ENCODE results near the gene FARS2.

FARS2 gene

GRCh38 chr6:5517796-5518195, 256.5 kb downstream of the FARS2 start:
- TF ChIP-seq FOXA1 (IDR thresholded peaks at IDR 0.05) = no peak
- TF ChIP-seq NFRKB (IDR thresholded peaks at IDR 0.05) = no peak
- TF ChIP-seq TARDBP (IDR thresholded peaks at IDR 0.05) = no peak
- TF ChIP-seq ELF4 (IDR thresholded peaks at IDR 0.05) = no peak
- TF ChIP-seq PKNOX1 (IDR thresholded peaks at IDR 0.05) = no peak
- ChIA-PET CTCF (no interaction called here), POLR2A (no interaction called here)
- no peak for DNase-seq (ENCODE audit: extremely low spot score)

DNA sequence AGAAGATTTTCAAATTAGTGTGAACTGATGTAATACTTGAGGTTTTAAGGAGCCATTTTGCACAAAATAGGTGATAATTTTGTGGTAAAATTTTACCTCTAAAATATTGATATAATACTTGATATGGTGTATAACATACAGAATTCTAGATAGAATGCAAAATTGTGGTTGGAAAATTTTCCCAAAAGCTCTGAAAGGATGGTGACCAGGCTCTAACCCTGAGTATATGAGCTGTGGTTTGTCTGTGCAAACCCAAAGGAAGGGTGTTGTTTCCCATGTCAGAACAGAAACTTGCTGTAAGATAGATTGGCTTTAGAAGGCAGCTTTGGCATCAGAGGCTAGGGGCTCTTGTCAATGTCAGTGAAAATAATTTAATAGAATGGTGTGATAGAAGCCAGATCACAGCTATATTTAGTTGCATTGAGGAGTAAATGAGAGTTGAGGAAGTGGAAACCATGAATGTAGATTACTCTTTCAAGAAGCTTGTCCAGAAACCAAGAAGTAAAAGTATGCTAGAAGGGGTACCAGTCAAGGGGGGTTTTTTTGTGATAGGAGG, 257.7 kb downstream of the FARS2 start:
- no peak for TF ChIP-seq HDGF (IDR thresholded peaks at IDR 0.05; ENCODE audit: borderline replicate concordance)
- TF ChIP-seq FOXA1 (IDR thresholded peaks at IDR 0.05) = no peak
- TF ChIP-seq FOXK2 (IDR thresholded peaks at IDR 0.05) = no peak
- TF ChIP-seq L3MBTL2 (conservative IDR thresholded peaks at IDR 0.05) = no peak
- no peak for TF ChIP-seq NFRKB (IDR thresholded peaks at IDR 0.05)
- TF ChIP-seq PKNOX1 (IDR thresholded peaks at IDR 0.05) = no peak
- no peak for TF ChIP-seq SP1 (IDR thresholded peaks at IDR 0.05)
- no peak for TF ChIP-seq FOXM1 (IDR thresholded peaks at IDR 0.05; ENCODE audit: borderline replicate concordance)
- no peak for TF ChIP-seq ZNF384 (IDR thresholded peaks at IDR 0.05)
- TF ChIP-seq ELF4 (IDR thresholded peaks at IDR 0.05) = no peak
- TF ChIP-seq SUZ12 (IDR thresholded peaks at IDR 0.05) = no peak
- no peak for TF ChIP-seq BHLHE40 (IDR thresholded peaks at IDR 0.05; ENCODE audit: borderline replicate concordance)
- CTCF ChIA-PET = no interaction called here
- DNase-seq (ENCODE audit: extremely low spot score) = no peak
- POLR2A ChIA-PET = no interaction called here

- no peak for DNase-seq (ENCODE audit: extremely low spot score)
- POLR2A ChIA-PET = no interaction called here
- TF ChIP-seq PKNOX1 (IDR thresholded peaks at IDR 0.05) = no peak
- no peak for TF ChIP-seq FOXM1 (IDR thresholded peaks at IDR 0.05; ENCODE audit: borderline replicate concordance)
- no peak for TF ChIP-seq L3MBTL2 (conservative IDR thresholded peaks at IDR 0.05)
- TF ChIP-seq ELF4 (IDR thresholded peaks at IDR 0.05) = no peak
- no peak for TF ChIP-seq FOXK2 (IDR thresholded peaks at IDR 0.05)
- TF ChIP-seq LEF1 (IDR thresholded peaks at IDR 0.05; ENCODE audit: borderline replicate concordance) = no peak
- TF ChIP-seq SUZ12 (IDR thresholded peaks at IDR 0.05) = no peak
- no peak for TF ChIP-seq HDGF (IDR thresholded peaks at IDR 0.05; ENCODE audit: borderline replicate concordance)
- no peak for TF ChIP-seq ZNF384 (IDR thresholded peaks at IDR 0.05)
- no peak for TF ChIP-seq BHLHE40 (IDR thresholded peaks at IDR 0.05; ENCODE audit: borderline replicate concordance)
- TF ChIP-seq SP1 (IDR thresholded peaks at IDR 0.05) = no peak
- TF ChIP-seq CTBP1 (IDR thresholded peaks at IDR 0.05; ENCODE audit: borderline replicate concordance) = no peak
- TF ChIP-seq NFRKB (IDR thresholded peaks at IDR 0.05) = no peak
- no peak for TF ChIP-seq FOXA1 (IDR thresholded peaks at IDR 0.05)
- TF ChIP-seq ARNT (IDR thresholded peaks at IDR 0.05) = no peak
- no peak for TF ChIP-seq TARDBP (IDR thresholded peaks at IDR 0.05)
- CTCF ChIA-PET = interaction anchor here (1.4 kb wide), 1 partner anchor 50 kb away, joined by 3 read pairs; no protein-coding TSS in a partner anchor
Measured at GRCh38 chr6:5520796-5521195, 259.5 kb downstream of the FARS2 start.

DNA sequence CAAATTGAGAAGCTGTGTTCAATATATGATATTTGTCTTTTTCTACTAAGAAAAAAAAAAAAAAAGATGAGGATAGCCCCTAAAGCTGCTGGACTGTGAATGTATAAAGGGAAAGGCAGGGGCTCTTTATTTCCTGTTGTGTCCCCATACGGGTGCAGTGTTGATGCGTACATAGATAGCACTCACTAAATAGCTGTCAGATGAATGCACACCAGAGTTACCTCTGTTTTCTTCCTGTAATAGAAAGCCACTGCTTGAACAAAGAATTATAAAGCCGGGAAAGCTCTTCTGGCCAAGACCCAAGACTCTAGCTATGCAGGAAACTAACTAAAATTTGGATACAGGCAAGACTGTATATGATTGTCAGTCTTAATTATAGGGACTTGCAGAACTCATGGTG, 260.0 kb downstream of the FARS2 start:
- CTCF ChIA-PET = interaction anchor here (1.4 kb wide), 1 partner anchor 50 kb away, joined by 3 read pairs; no protein-coding TSS in a partner anchor
- POLR2A ChIA-PET = no interaction called here
- no peak for TF ChIP-seq TARDBP (IDR thresholded peaks at IDR 0.05)
- no peak for TF ChIP-seq PKNOX1 (IDR thresholded peaks at IDR 0.05)
- TF ChIP-seq NFRKB (IDR thresholded peaks at IDR 0.05) = no peak
- TF ChIP-seq ARNT (IDR thresholded peaks at IDR 0.05) = no peak
- no peak for TF ChIP-seq BHLHE40 (IDR thresholded peaks at IDR 0.05; ENCODE audit: borderline replicate concordance)
- no peak for TF ChIP-seq ZNF384 (IDR thresholded peaks at IDR 0.05)
- TF ChIP-seq SP1 (IDR thresholded peaks at IDR 0.05) = no peak
- no peak for TF ChIP-seq LEF1 (IDR thresholded peaks at IDR 0.05; ENCODE audit: borderline replicate concordance)
- DNase-seq (ENCODE audit: extremely low spot score) = no peak

GRCh38 chr6:5522147-5522546, 260.8 kb downstream of the FARS2 start:
- no peak for TF ChIP-seq TARDBP (IDR thresholded peaks at IDR 0.05)
- TF ChIP-seq PKNOX1 (IDR thresholded peaks at IDR 0.05) = no peak
- no peak for TF ChIP-seq LEF1 (IDR thresholded peaks at IDR 0.05; ENCODE audit: borderline replicate concordance)
- TF ChIP-seq FOXM1 (IDR thresholded peaks at IDR 0.05; ENCODE audit: borderline replicate concordance) = no peak
- no peak for TF ChIP-seq SUZ12 (IDR thresholded peaks at IDR 0.05)
- no peak for TF ChIP-seq ELF4 (IDR thresholded peaks at IDR 0.05)
- TF ChIP-seq CTBP1 (IDR thresholded peaks at IDR 0.05; ENCODE audit: borderline replicate concordance) = no peak
- no peak for TF ChIP-seq FOXA1 (IDR thresholded peaks at IDR 0.05)
- CTCF ChIA-PET = interaction anchor here (1.4 kb wide), 1 partner anchor 51 kb away, joined by 3 read pairs; no protein-coding TSS in a partner anchor
- POLR2A ChIA-PET = no interaction called here
- no peak for DNase-seq (ENCODE audit: extremely low spot score)
